ENCODE data around the gene CGA.

DNA sequence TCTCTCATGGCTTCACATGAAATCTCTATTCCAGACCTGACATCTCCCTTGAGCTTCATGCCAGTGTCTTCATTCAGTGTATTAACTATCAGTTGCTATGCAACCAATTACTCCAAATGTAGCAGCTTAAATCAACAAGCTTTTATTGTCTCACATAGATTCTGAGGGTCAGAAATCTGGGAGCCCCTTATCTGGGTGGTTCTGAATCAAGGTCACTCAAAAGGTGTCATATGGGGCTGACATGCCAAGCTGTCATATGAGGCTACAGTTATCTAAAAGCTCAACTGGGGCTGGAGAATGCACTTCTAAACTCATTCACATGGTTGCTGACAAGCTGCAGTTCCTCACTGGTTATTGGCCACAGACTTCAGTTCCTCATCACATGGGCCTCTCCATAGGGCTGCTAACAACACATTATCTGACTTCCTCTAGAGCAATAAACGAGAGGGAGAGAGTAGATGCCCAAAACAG lies 7.3 kb upstream of the CGA start:
- TF ChIP-seq, protein P1, sequence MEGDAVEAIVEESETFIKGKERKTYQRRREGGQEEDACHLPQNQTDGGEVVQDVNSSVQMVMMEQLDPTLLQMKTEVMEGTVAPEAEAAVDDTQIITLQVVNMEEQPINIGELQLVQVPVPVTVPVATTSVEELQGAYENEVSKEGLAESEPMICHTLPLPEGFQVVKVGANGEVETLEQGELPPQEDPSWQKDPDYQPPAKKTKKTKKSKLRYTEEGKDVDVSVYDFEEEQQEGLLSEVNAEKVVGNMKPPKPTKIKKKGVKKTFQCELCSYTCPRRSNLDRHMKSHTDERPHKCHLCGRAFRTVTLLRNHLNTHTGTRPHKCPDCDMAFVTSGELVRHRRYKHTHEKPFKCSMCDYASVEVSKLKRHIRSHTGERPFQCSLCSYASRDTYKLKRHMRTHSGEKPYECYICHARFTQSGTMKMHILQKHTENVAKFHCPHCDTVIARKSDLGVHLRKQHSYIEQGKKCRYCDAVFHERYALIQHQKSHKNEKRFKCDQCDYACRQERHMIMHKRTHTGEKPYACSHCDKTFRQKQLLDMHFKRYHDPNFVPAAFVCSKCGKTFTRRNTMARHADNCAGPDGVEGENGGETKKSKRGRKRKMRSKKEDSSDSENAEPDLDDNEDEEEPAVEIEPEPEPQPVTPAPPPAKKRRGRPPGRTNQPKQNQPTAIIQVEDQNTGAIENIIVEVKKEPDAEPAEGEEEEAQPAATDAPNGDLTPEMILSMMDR (conservative IDR thresholded peaks at IDR 0.05; ENCODE audit: low read depth, low read length) = no peak
- TF ChIP-seq EZH2 (IDR thresholded peaks at IDR 0.05; ENCODE audit: borderline replicate concordance, low read depth, low read length, poor library complexity, severe bottlenecking) = no peak
